Amniotic stem cell (primary cell): ENCODE data around the gene MTFR1L.

Source experiments
- DNase-seq: peaks from one replicate; lab custom pipeline; 2025; lab: John Stamatoyannopoulos, UW

MTFR1L gene

DNA sequence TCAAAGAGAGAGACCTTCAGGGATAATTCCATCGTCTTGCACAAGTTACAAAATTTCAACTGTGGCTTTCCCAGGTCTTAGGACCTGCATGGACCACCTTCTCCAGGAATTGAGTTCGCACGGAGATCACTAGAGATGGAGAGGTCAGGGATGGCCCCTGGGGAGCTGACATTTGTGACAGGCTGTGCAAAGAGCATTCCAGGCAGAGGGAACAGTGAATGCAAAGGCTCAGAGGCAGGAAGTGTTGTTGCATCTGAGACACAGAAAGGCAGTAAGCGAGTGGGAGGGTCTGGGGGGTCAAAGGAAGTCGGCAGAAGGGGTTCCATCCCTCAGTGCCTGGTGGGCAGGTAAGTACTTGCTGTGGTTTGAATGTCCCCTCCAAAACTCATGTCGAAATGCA lies 29.3 kb upstream of the MTFR1L start:
- no peak for DNase-seq

DNA sequence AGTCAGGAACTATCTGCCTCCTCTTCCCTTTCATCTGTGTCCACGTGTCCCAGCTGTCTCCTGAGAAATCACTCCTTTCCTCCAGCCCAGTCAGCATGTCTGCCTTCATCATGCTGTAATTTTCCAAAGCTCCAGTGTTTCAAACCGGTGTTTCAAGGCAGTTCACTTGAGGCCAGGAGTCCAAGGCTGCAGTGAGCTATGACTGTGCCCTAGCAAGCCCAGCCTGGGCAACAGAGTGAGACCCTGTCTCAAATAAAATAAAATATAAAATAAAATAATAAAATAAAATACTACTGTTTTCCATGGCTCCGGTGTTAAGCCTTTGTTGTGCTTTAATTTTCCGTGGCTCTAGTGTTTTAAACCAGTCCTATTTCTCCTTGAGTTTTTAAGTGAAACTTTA lies 27.6 kb upstream of the MTFR1L start:
- no peak for DNase-seq

DNA sequence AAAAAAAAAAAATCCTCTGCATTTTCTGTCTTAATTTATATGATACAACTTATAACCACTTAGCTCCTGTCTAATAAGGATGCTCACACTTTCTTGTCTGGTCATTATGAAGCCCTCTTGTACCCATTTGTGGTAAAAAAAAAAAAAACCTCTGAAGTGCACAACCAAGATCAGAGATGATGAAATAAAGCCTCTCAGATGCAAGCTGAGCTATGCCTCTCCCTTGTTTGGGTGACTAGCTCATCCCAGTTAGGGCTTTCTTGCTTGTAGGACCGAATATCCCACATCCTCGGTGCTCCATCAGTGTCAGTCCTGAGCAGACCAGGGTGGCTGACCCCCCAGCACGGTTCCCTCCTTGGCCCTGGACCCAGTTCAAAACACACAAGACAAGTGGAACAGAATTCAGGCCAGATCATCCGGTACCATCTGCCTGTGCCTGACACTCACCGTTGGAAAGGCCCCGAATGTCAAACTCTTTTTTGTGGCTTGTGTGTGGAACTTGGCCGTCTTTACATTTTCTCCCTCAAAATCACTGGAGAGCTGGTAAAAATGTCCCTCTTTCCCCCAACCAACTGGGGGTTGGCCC lies 26.1 kb upstream of the MTFR1L start:
- no peak for DNase-seq

DNA sequence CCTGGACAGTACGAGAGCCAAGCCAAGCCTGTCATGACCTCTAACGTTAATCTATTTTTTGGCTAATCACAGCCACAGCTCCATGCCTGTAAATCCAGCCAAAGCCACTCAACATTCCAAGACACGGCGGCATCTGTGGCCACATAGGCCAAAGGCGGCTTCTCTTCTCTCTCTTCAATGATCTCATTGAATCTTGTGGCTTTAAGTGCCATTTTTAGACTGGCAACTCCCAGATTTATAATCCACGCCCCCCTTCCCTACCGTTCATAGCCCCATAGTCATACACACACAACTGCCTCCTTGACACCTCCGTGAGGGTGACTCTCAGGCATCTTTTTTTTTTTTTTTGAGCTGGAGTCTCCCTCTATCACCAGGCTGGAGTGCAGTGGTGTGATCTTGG lies 25.4 kb upstream of the MTFR1L start:
- no peak for DNase-seq

DNA sequence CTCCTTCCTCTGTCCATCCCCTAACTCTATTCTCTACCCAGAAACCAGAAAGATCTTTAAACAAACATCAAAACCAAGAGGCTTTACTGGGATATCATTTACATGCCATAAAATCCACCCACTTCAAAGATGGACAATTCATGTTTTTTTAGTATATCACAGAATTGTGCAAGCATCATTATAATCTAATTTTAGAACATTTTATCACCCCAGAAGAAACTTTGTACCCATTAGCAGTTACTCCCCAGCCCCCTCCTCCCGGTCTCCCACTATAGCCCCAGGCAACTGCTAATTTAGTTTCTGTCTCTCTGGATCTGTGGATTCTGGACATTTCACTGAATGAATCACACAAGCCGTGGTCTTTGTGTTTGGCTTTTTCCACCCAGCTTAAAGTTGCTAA lies 24.5 kb upstream of the MTFR1L start:
- DNase-seq, result no peak

DNA sequence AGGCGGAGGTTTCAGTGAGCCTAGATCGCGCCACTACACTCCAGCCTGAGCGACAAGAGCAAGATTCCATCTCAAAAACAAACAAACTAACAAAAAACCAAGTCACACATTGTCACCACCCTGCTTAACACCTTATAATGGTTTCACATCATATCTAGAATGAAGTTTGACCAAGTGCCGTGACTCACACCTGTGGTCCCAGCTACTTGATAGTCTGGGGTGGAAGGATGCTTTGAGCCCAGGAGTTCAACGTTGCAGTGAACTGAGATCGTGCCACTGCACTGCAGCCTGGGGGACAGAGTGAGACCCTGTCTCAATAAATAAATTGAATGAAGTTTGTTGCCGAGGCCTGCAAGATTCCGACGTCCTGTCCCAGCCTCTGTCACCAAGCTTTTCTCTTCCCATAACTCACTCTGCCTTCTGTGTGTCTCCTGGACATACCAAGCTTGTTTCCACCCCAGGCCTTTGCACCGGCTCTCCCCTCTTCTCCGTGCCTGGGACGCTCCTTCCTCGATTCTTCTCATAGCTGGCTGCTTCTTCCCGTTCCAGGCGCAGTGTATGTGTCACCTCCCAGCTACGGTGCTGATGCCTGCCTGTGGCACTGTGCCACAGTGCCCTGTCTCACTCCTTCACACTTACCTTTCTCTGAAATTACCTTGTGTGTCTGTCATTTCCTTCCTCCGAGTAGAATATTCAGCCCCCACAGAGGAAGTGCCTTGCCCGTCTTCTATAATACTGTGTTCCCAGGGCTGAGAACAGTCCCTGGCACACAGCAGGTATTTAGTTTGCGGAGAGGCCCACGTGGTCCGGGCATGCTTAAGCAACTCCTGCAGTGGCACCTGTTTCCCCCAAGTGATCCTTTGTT lies 23.6 kb upstream of the MTFR1L start:
- DNase-seq, result no peak

DNA sequence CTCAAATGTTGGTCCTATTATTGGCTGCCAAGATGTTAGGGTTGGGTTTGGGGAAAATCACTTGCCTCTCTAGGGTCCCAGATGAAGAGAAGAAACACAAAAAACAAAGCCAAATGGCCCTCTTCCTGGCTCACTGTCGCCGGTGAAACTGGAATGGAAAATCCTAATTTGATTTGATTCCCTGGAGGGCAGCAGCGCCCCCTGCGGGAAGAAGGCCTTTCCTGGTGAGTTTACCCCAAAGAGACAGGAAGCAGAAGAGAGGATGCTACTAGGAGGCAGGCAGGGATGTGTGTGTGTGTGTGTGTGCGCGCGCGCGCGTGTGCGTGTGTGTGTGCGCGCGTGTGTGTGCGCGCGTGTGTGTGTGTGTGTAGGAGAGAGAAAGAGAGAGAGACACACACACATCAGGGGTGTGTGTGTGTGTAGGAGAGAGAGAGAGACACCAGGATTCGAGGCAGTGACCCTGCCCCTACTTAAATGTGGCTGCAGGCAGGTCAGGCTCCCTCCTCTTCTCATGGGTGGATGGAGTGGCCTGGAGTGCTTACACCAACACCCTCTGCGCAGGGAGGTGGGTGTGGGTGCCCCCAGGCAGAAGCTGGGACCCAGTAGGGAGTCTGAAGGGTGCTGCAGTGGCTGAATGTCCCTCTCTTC lies 22.8 kb upstream of the MTFR1L start:
- peak; percentile 51 for DNase-seq

DNA sequence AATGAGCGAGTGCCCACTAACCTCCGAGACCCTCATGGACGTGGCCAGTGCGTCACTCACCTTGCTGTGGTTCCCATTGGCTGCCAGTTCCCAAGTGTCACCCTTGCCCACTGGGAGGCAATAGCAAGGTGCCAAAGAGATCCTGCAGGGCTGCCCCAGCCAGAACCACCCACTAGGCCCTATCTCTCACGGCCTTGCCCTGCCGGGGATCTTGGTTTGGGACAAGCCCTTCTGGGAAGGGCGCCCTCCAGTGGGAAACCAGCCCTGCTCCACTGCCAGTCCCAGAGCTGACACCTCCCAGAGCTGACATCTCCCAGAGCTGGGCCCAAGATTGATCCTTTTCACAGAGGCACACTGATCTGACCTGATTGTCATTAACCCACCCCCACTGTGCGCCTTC lies 21.8 kb upstream of the MTFR1L start:
- DNase-seq, result no peak

DNA sequence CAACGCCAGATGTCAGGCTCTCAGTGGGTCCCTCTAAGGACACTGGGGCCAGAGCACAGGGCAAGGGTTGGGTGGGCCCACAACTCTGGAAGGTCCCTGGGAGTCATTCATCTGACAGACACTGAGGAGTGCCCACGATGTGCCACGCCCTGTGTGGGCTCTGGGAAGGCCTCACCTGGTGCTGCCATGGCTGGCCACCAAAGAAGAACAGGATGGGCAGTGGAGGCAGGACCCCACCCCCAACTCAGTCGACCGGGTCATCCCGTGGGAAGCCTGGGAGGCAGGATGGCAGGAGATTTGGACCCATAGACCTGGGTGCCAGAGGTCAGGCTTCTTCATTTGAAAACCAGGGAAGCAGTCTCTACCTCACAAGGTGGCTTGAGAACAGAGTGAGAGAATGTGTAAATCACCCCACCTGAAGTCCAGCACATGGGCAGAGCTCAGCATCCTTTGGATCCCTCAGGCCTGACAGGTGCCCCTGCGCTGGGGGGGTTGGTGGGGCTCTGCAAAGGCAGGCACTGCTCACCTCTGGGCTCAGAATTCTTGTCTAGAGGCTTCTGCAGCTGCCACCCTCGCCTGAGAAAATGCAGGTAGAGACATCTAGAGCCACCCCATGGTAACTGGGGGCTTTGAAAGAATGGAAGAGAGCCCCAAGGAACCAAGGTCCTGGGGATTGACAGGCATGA lies 20.9 kb upstream of the MTFR1L start:
- DNase-seq, result no peak

DNA sequence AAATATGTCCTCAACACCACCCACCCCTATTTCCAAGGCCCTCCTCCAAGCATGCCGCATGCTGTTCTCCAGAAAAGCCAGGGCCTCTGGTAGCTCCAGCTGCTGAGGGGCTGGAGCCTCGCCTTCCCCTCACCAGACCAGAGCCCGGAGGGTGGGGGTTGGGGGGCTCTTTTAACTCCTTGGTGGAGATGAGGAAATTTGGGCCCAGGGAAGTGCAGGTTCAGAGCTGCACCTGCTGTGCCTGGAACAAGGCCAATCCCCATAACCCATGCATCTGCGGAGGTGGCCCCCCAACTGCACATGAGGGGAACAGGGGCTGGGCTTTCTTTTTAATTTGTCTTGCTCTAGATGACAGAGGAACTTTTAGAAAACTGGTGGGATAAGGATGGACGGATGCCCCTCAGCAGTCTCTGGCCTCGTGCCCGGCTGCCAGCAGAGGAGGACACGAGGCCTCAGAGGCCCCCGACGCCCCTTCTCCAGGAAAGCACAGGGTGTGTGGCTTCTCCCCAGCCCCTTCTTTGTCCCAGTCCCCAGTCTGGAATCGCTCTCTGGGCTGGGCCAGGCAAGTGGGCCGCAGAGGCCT lies 20.3 kb upstream of the MTFR1L start:
- no peak for DNase-seq

DNA sequence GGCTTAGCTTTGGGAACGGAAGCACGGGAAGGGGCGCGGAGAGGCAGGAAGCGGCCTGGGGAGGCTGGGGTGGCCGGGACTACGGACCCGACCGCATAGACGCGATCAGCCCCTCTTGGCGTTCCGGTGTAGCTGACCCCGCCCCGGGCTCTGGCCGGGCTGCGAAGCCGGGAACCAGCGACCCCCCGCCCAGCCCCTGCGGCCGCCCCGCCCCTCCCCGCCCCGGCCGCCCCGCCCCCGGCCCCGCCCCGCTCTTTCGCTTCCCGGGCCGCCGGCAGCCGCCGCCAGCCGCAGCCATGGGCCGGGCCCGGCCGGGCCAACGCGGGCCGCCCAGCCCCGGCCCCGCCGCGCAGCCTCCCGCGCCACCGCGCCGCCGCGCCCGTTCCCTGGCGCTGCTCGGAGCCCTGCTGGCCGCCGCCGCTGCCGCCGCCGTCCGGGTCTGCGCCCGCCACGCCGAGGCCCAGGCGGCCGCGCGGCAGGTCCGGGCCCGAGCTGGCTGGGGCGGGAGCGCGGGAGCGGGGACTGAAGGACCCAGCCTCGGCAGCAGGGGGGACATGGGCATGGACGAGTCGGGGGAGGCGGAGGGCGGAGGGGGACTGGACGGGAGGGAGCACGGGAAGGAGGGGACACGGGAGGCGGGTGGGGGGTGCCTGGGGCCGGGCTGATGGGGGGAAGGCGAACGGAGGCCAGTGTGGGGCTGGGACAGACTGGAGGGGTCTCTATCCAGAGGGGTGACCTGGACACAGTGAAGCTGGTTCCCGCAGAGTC lies 19.6 kb upstream of the MTFR1L start, which contains the start of gene SELENON:
Gene SELENON (plus strand): TSS at position 259 of the 768 bp plus-strand sequence. CDS start 38 bp downstream, at position 297.
- no peak for DNase-seq

DNA sequence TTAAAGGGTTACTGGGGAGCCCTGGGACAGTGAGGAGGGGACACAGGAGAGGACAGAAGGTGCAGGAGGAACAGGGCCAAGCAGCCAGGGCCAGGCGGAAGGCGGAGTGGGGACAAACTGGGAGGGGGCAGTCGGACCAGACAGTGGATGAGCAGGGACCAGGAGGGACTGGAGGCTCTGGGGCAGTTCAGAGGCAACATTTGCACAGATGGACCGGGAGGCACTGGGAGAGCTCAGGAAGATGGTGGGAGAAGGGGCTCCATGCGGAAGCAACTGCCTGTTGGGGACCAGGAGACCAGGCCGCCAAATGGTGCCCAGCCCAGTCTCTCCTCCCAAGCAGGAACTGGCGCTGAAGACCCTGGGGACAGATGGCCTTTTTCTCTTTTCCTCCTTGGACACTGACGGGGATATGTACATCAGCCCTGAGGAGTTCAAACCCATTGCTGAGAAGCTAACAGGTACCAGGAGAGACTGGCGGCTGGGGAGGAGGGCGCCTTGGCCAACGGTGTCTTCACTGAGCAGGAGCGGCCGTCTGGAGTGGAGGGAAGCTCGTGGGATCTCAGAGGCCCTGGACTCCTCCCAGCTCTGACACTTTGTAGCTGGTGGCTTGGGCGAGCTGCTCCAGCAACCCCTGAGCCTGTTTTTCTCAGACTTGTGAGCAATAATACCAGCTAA lies 18.9 kb upstream of the MTFR1L start:
- DNase-seq, result no peak

DNA sequence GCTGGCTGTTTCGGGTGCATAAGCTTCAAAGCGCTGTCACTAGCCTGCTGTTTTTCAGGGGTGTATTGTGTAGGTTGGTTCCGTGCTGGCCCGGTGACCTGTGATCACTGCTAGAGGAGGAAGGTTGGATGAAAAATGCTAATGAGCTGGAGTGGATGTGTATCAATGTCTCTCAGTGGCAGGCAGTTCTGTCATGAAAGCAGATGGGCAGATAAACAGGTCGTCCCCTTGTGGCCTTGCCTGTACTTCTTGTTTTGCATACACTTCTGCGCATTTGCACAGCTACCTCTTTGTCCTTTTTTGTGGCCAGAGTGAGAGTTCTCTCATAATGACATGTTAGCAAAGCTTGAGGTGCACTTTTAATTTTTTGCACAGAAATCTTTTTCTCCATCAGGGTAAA lies 16.8 kb upstream of the MTFR1L start:
- no peak for DNase-seq

DNA sequence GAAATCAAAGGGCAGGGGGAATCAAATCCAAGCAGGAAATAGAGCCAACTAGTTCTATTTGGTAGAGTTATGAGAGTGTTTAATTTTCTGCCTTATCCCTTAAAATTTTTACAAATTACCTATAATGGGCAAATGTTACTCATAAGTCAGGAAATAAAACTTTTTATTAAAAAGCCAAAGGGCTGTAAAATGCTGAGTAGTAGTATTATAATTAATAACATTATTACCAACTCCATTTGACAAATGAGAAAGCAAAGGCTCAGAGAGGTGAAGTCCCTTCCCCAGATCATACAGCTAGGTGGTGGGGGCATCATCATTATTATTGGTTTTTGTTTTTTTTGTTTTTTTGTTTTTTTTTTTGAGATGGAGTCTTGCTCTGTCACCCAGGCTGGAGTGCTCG lies 16.4 kb upstream of the MTFR1L start:
- no peak for DNase-seq

DNA sequence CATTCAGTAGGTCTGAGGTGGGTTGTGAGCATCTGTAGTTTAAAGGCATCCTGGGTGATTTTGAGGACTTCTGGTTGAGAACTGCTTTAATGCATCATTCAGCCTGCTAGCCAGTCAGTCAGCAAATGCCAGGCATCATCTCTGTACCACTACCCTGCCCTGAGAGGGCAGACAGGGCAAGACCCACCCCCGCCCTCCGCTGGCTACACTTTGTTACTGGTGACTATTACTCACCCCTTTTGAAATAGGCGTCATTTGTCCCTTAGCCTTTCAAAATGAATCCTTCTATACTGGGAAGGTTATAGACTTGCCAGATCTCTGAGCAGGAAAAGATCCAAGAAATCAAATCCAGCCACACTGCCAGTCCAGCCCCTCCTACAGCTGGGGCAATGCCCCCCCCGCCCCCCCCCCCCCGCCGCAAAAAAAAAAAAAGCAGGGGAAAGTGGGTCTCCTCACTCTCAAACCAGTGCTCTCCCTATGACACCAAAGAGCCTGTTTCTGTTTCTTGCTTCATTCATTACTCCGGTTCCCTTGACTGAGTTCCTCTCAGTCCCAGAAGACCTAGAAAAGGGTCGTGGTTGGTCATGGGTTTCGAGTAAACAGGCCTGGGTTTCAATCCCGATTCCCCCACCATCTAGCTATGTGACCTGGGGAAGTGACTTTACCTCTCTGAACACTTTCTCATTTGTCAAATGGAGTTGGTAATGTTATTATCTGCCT lies 15.3 kb upstream of the MTFR1L start:
- DNase-seq, result no peak

DNA sequence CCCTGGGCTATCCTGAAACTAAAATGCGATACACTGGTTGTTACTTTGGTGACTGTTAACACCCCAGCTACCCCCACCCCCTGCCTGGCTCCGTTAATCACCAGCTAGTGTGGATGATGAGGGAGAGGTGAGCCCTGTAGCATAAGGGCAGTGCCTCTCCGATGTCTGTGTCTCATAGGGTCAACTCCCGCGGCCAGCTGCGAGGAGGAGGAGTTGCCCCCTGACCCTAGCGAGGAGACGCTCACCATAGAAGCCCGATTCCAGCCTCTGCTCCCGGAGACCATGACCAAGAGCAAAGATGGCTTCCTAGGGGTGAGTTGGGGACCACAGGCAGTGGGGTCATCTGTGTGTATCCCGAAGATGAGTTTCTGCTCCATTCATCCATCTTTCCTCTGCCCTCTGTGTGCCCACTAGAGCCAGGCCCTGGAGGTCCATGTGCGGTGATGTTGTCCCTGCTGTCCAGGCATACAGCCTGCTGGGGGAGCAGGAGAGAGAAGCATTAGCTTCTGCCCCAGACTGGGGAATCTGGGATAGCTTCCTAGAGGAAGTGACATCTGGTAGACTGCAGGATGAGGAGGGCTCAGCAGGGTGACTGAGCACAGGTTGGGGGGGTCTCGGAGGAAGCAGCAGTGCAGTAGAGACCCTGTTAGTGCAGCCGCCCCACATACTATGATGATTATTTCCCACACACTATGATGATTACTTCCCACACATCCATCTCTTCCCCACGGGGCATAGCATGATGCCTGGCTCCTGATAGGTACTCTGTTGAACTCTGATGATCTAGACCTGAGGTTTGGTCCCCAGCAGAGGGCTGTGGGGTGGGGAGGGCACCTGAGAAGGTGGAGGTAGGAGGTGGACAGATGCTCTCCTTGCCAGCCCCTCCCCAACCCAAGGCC lies 14.5 kb upstream of the MTFR1L start:
- DNase-seq, result no peak

DNA sequence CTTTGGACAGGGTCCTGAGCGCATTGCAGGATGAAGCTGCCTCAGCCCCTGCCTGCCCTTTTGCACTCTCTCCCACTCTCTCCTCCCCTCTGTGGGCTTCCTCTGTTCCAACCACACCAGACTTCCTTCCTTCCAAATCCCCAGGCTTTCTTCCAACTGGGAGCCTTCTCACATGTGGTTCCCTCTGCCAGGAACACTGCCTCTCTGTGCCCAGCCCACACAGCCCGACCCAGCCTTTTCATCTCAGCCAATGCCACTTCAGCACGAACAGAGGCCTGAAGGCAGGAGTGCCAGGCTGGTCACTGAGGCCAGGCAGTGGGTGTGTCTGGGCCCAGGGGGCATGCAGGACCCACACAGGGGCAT lies 13.9 kb upstream of the MTFR1L start:
- DNase-seq, result no peak

DNA sequence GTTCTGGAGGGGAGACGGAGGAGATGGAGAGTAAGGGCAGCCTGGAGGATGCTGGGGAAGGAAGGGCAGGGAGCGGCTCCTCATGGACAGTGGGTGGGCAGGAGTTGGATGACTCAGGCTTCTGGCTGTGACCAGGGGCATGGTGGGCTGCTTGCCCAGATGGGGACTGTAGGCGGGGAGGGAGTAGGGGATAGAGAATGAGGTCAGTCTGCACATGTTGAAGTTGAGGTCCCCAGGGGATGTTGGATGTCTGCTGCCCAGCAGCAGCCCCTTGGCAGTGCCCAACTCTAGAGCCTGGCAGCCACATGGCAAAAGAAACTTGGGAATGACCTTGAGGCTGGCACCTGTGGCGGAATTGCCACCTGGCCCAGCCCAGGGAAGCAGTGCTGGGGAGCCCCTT lies 13.3 kb upstream of the MTFR1L start:
- no peak for DNase-seq
